Adipocyte (in vitro differentiated cells): ENCODE measurements around the gene BABAM2.

Experiments used
- DNase-seq: peaks from one replicate; pipeline ENCODE4 v3.0.0-alpha.2; 2015; ENCODE audit warnings: low read depth
- H3K27me3 ChIP-seq: replicated peaks from 2 replicates; pipeline ENCODE4 v1.7.0; 2013; ENCODE audit warnings: mild to moderate bottlenecking, low read length, moderate library complexity; ENCODE audit not compliant: control insufficient read depth, insufficient read depth
- H3K36me3 ChIP-seq: 2 replicates; pipeline ENCODE4 v1.7.0; 2013; ENCODE audit warnings: low read length, mild to moderate bottlenecking, moderate library complexity; ENCODE audit not compliant: control insufficient read depth, insufficient read depth, severe bottlenecking
- H3K4me1 ChIP-seq: 2 replicates; pipeline ENCODE4 v1.7.0; 2013; ENCODE audit warnings: mild to moderate bottlenecking, low read length, moderate library complexity; ENCODE audit not compliant: control insufficient read depth, insufficient read depth
- H3K4me3 ChIP-seq: 2 replicates; pipeline ENCODE4 v1.7.0; 2013; ENCODE audit warnings: mild to moderate bottlenecking, low read length, moderate library complexity
- H3K9ac ChIP-seq: 2 replicates; pipeline ENCODE4 v1.7.0; 2013; ENCODE audit warnings: mild to moderate bottlenecking, low read length, moderate library complexity
- H3K9me3 ChIP-seq: 2 replicates; pipeline ENCODE4 v1.7.0; 2013; ENCODE audit warnings: mild to moderate bottlenecking, low read length, moderate library complexity; ENCODE audit not compliant: control insufficient read depth

The BABAM2 gene

DNA sequence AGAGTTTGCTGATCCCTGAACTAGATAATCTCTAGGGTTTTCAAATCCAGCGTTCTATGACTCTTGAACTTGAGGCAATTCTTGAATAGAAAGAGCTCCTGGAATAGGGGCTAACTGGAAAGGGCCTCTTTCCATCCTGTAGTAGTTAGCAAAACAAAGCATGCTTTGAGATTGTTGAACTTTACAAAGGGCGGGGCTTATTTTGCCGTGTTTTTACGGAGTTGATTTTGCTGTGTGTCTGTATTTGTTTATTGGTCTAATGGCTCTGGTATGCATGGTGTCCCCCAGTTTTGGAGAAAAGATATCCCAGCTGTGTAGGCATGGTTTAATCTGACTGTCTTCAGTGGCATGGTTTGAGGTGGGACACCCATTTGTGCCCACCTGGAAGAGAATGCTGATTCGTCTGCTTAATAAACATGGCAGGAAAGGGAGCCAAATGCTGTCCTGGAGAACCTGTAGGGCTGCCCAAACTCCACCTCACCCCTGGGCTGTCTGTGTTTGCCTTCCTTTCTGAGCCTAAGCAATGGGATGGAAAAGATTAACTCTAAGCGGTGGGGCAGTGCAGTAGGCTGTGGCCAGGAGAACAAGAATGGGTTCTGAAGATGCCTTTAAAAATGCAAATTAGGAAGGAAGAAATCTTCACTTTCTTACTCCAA, 428.1 kb downstream of the BABAM2 start:
- peaks cover 4% of the 10 kb centered on the region for H3K4me1 ChIP-seq
- H3K9ac ChIP-seq, result no peak overlapping the region
- no peak overlapping the region for H3K4me3 ChIP-seq
- H3K36me3 ChIP-seq, result no peaks in the 10 kb centered on the region
- DNase-seq, result no peak
- no peaks in the 10 kb centered on the region for H3K9me3 ChIP-seq
- no peaks in the 10 kb centered on the region for H3K27me3 ChIP-seq

DNA sequence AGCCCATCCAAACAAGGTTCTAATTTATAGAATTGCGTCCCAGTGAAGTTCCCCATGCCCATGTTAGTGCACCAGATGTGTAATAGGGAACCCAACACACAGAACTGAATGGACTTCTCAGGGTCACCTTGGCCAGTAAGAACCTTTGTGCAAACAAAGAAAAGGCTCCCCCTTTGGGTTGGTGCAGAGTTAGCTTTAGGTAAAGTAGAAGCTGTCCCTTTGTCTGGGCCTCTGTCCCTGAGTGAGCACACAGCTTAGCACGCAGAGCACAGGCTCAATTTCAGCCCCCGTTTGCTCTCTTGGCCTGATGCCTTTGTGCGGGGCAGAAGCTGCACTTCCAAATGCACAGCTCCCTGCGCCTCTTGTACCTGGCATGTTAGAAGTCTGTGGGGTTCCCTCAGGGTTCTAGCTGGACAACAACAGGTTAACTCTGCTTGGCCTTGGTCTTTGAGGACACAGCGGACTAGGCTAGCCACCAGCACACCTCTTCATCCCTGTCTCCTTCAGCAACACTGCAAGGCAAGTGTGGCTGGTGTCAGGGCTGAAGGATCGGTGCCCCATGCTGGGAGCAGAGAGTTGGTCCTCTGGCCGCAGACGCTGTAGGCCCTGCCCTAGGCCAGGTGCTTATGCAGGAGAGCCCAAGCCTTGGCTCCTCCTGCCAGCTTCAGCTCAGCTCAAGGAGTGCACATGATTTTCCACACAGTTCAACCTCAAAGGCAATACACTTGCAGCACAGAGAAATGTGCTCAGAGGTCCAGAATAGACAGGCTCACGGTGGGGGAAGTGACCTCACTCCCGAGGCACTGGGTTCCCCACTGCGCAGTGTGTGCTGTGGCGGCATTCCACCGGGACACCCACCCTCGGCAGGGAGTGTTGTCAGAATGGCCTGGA, 428.8 kb downstream of the BABAM2 start:
- Histone ChIP-seq H3K27me3 (no peaks in the 10 kb centered on the region), H3K36me3 (no peaks in the 10 kb centered on the region), H3K9me3 (no peaks in the 10 kb centered on the region), H3K4me3 (no peak overlapping the region), H3K9ac (no peak overlapping the region), H3K4me1 (peaks cover 4% of the 10 kb centered on the region)
- DNase-seq, result no peak

DNA sequence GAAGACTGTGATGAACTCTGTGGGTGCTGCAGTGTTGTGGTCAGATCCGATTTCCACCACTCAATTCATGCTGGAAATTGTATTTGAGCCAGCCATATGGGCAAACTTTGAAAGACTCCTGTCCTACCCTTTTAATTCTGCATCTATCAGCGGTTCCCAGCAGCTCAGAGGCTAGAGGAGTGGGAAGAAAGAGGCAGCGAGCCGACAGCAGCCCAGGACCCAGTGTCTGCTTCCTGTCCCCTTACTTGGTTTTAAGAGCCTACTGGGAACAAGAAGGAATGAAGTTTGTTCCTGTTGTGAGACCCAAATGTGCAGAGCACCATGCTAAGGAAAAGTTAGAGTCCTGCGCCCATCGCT, 429.5 kb downstream of the BABAM2 start:
- H3K4me3 ChIP-seq, result no peak overlapping the region
- no peak overlapping the region for H3K9ac ChIP-seq
- H3K4me1 ChIP-seq, result peaks cover 4% of the 10 kb centered on the region
- no peaks in the 10 kb centered on the region for H3K36me3 ChIP-seq
- no peaks in the 10 kb centered on the region for H3K27me3 ChIP-seq
- DNase-seq, result no peak
- no peaks in the 10 kb centered on the region for H3K9me3 ChIP-seq

DNA sequence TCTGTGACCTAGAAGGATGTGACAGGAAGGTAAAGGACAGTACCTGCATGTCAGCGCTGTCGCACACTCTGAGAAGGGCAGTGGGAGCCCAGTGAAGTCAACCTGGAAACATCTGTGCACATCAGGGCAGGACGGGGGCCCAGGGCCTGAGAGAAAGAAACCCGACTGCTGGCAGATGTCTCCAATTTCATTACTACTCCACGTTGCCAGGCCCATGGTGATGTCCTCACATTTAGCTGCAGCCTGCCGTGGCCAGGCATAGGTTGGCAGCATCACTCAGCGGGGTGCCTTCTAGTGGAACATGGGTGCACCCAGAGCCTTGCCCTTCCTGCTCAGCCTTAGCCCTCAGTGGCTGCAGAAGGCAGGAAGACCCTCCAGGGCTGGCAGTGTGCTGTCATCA, 429.8 kb downstream of the BABAM2 start:
- H3K27me3 ChIP-seq, result no peaks in the 10 kb centered on the region
- no peaks in the 10 kb centered on the region for H3K9me3 ChIP-seq
- no peaks in the 10 kb centered on the region for H3K36me3 ChIP-seq
- H3K4me1 ChIP-seq, result peaks cover 4% of the 10 kb centered on the region
- no peak overlapping the region for H3K4me3 ChIP-seq
- H3K9ac ChIP-seq, result no peak overlapping the region
- DNase-seq, result no peak

DNA sequence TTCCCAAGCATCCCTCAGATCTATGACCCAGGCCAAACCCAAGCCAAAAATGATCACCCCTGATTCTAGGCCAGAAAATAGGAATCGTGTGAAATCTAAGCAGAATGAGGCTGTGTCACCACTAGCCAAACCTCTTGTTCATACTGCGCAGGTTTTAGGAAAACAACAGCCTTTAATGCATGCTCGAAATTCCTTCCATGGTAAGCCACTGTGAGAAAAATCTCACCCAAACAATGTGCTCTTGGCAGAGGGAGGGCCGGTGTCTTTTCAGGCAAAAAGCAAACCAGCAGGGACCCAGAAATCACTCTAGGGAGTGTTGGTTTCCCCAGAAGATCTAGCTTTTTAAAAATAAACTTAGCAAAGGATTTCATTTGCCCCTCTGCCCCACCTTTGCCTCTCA, 430.9 kb downstream of the BABAM2 start:
- DNase-seq, result peak; percentile 30

DNA sequence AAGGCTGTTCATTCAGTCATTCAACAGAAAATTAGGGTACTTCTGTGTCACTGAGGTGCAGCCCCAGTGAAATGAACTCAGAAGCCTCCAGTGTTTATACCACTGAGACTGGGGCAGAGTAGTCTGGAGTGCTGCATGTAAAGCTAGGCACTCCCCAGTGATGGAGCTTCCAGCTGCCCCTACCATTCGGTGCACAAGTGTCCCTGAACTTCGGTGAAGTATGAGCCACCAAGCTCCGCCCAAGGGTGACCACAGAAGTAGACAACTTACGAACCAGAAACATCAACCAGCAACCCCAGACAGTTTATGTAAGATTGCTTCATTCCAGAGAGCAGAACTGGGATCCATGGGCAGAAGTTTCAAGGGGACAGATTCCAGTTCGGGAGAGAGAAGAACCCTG, 431.5 kb downstream of the BABAM2 start:
- Histone ChIP-seq H3K4me1 (peaks cover 12% of the 10 kb centered on the region), H3K9me3 (no peaks in the 10 kb centered on the region), H3K36me3 (no peaks in the 10 kb centered on the region), H3K9ac (no peak overlapping the region), H3K4me3 (no peak overlapping the region), H3K27me3 (no peaks in the 10 kb centered on the region)
- no peak for DNase-seq

More for the DNA sequence above, 430.9 kb downstream of the BABAM2 start:
- no peak overlapping the region for H3K4me3 ChIP-seq
- H3K36me3 ChIP-seq, result no peaks in the 10 kb centered on the region
- H3K27me3 ChIP-seq, result no peaks in the 10 kb centered on the region
- H3K9ac ChIP-seq, result no peak overlapping the region
- peaks cover 6% of the 10 kb centered on the region for H3K4me1 ChIP-seq
- H3K9me3 ChIP-seq, result no peaks in the 10 kb centered on the region

DNA sequence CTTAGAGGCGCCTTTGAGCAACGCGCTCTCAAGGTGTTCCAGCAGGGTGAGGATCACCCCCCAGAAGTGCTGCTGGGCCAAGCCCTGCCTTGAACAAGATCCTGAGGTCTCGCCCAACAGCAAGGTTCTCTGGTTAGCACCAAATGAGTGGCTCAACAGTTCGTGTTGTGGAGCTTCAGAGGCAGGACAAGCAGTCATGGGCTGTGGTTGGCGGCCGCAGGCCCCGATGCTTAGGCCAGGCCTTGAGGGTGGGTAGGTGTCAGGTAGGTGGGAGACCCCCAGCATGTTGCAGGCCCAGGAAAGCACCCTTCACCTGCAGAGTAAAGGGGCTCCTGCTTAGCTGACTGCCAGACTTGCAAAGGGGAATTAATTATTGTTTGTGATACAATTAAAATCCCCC, 431.9 kb downstream of the BABAM2 start:
- H3K9ac ChIP-seq, result no peak overlapping the region
- H3K27me3 ChIP-seq, result no peaks in the 10 kb centered on the region
- peaks cover 16% of the 10 kb centered on the region for H3K4me1 ChIP-seq
- no peak for DNase-seq
- H3K9me3 ChIP-seq, result no peaks in the 10 kb centered on the region
- H3K4me3 ChIP-seq, result no peak overlapping the region
- H3K36me3 ChIP-seq, result no peaks in the 10 kb centered on the region

DNA sequence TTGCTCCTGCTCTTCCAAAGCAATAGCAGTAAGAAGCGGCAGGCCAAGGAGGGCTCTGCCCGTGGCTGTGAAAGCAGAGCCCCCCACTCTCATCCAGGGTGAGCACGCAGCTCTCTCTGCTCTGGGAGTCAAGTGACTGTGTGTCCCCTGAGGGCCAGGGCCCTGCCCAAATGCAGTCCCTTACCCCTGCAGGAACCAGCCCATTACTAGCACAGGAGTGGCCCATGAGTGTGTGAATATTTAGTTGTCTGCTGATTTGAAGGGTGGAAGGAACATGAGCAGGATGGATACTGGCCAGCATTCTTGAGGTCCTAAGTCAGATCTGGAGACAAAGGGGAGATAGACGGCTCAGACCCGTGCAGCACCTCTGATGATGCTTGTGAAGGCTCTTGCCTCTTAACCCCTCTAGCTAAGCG, 432.5 kb downstream of the BABAM2 start:
- Histone ChIP-seq H3K4me3 (no peak overlapping the region), H3K9ac (no peak overlapping the region), H3K27me3 (no peaks in the 10 kb centered on the region), H3K4me1 (peaks cover 21% of the 10 kb centered on the region), H3K36me3 (no peaks in the 10 kb centered on the region), H3K9me3 (no peaks in the 10 kb centered on the region)
- no peak for DNase-seq

DNA sequence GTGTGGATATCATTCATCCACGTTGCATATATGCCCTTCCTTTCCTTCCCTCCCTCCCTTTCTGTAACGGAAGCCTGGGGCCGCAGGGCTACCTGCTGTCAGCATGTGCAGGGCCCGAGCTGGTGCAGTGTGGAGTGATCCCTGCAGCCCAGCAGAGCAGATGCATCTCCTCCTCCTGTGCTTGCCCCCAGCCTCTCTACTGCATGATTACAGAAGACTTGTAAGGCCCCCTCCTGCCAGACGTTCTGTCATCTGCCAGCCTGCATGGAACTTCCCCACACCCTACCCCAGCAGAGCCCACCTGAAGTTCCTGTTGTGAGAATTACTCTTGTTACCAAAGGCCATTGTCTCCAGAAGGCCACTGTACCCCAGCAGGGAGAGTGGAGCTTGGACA, 434.6 kb downstream of the BABAM2 start:
- no peaks in the 10 kb centered on the region for H3K36me3 ChIP-seq
- no peak for DNase-seq
- H3K9me3 ChIP-seq, result no peaks in the 10 kb centered on the region
- H3K9ac ChIP-seq, result no peak overlapping the region
- H3K4me1 ChIP-seq, result peaks cover 31% of the 10 kb centered on the region
- no peak overlapping the region for H3K4me3 ChIP-seq
- H3K27me3 ChIP-seq, result no peaks in the 10 kb centered on the region

DNA sequence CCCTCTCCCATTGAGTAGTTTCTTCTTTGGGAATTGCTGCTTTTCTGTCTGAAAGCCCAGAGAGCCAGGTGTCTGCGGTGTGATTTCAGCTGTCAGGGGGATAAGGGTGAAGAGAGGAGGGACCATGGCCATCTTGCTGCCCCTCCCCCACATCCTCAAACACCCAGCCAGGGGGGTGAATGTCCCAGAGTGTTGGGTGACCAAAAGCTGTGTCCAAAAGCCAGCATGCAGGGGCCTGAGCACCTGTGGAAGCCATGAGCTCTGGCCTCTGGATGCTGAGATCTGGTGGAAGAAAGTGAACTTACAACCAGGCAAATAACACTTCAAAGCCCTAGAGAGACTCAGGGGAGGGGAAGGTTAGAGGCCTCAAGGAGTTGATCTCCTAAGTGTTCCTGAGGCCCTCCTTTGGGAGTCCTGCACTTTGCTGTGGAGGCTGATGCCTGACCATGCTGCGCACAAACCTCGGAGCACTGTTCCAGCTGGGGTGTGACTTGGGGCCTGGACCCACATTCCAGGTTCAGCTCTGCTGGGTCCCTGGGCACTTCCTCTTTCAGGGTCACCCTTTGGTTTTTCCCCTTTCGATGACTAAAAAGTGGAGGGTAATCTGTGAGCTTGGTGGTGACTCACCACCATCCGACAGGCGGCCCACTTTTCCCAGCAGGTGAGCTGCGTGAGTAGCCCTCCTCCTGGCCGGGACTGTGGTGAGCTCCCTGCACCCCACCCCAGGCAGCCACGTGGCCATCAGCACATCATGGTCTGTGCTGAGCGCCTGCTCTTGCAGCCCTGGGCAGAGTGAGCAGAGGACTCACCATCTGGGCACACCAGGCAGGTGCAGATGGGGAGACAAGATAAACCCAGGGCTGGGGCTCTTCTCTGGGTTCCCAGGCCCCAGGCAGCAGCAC, 435.3 kb downstream of the BABAM2 start:
- Histone ChIP-seq H3K9ac (no peak overlapping the region), H3K36me3 (no peaks in the 10 kb centered on the region), H3K27me3 (no peaks in the 10 kb centered on the region), H3K9me3 (no peaks in the 10 kb centered on the region), H3K4me1 (peaks cover 31% of the 10 kb centered on the region), H3K4me3 (no peak overlapping the region)
- DNase-seq, result no peak

DNA sequence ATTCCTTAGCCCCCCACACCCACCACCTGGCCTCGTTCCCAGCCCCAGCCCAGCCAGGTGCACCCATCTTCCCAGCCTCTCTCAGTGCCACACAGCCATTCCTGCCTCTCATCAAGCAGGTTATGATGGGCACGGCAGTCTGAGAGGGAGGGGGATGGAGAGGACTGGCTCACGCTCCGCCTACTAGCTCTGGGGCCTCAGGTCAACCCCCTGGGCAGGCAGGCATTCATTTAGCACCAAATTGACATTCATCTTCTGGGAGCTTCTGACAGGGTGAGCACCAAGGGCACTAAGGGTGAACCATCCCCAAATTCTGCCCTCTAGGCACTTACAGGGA, 435.9 kb downstream of the BABAM2 start:
- Histone ChIP-seq H3K36me3 (no peaks in the 10 kb centered on the region), H3K9ac (no peak overlapping the region), H3K27me3 (no peaks in the 10 kb centered on the region), H3K4me3 (no peak overlapping the region), H3K4me1 (peaks cover 31% of the 10 kb centered on the region), H3K9me3 (no peaks in the 10 kb centered on the region)
- DNase-seq, result no peak
